Calu3 (cell line): ENCODE data around the gene DLGAP4. TPM values are rescaled to one million over a fixed set of nuclear protein-coding genes. Genes with fewer than 3 reads are reported as not detected.

Experiments used
- BruUV-seq: library from RNA; stranded (reverse); fragments of 400-500 nt; replicated peaks from 2 replicates; lab custom pipeline; 2021; lab: Mats Ljungman, UMichigan
- CTCF ChIA-PET: fragments of 300-600 bp; sonication (Branson Sonifier 250); formaldehyde crosslinking; loops from one replicate; lab custom pipeline; 2022; ENCODE audit warnings: antibody characterized with exemption; lab: Charles Lee
- DNase-seq: peaks from one replicate; pipeline ENCODE4 v3.0.0; 2022
- H3K27ac Mint-ChIP-seq: one replicate; pipeline ENCODE4 v1.8.0; 2022; ENCODE audit warnings: mixed read lengths; ENCODE audit not compliant: unreplicated experiment
- H3K27me3 Mint-ChIP-seq: one replicate; pipeline ENCODE4 v1.8.0; 2022; ENCODE audit warnings: mixed read lengths; ENCODE audit not compliant: unreplicated experiment
- H3K36me3 Mint-ChIP-seq: one replicate; pipeline ENCODE4 v1.8.0; 2022; ENCODE audit warnings: mild to moderate bottlenecking, moderate library complexity, mixed read lengths; ENCODE audit not compliant: insufficient read depth, unreplicated experiment
- H3K4me1 Mint-ChIP-seq: one replicate; pipeline ENCODE4 v1.8.0; 2022; ENCODE audit warnings: mild to moderate bottlenecking, low read depth, mixed read lengths; ENCODE audit not compliant: unreplicated experiment
- H3K4me3 Mint-ChIP-seq: one replicate; pipeline ENCODE4 v1.8.0; 2022; ENCODE audit warnings: mild to moderate bottlenecking, low read depth, moderate library complexity, mixed read lengths; ENCODE audit not compliant: unreplicated experiment
- H3K9me3 Mint-ChIP-seq: one replicate; pipeline ENCODE4 v1.8.0; 2022; ENCODE audit warnings: low read depth, mixed read lengths; ENCODE audit not compliant: unreplicated experiment
- CTCF ChIP-seq: fragments of 200-600 bp; IDR thresholded peaks from one replicate; pipeline ENCODE4 v1.8.0; 2022; ENCODE audit warnings: antibody characterized with exemption; ENCODE audit not compliant: unreplicated experiment
- intact Hi-C: fragments of 100-400 bp; cut with micrococcal nuclease; formaldehyde crosslinking; loops from one replicate; pipeline ENCODE4 v1.10.0; 2022; ENCODE audit not compliant: unreplicated experiment
- total RNA-seq: library from RNA; stranded (reverse); gene quantifications from 2 replicates; pipeline ENCODE4 v1.2.3, GENCODE V29; 2022

DLGAP4 gene
- total RNA-seq, 1 experiment from 2014 or later, result 66.4 TPM

DNA sequence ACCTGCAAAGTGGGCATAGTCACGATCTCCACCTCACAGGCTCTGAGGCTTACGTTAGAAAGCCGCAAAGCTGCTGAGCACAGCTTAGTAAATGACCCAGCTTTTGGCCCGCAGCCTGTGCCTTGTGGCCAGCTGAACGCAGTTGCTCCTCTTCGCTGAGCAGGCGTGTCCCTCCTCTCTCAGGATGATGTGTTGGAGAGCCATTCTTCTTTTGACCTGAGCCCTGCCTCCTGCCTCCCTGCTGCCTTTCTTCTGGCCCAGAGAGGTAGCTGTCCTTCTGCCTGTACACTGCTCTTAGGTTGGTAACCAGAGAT, 187.6 kb downstream of the DLGAP4 start:
- Mint-ChIP-seq H3K27me3 (no peaks in the 10 kb centered on the region), H3K27ac (no peak overlapping the region), H3K4me3 (no peak overlapping the region), H3K4me1 (no peaks in the 10 kb centered on the region), H3K36me3 (peaks cover 11% of the 10 kb centered on the region), H3K9me3 (no peaks in the 10 kb centered on the region)
- no TSS peak for BruUV-seq
- intact Hi-C loops, result no loop called here
- CTCF ChIA-PET, result interaction anchor here (1.3 kb wide), 1 partner anchor 220 kb away, joined by 9 read pairs; no protein-coding TSS in a partner anchor
- no peak for DNase-seq
- TF ChIP-seq CTCF, result no peak

DNA sequence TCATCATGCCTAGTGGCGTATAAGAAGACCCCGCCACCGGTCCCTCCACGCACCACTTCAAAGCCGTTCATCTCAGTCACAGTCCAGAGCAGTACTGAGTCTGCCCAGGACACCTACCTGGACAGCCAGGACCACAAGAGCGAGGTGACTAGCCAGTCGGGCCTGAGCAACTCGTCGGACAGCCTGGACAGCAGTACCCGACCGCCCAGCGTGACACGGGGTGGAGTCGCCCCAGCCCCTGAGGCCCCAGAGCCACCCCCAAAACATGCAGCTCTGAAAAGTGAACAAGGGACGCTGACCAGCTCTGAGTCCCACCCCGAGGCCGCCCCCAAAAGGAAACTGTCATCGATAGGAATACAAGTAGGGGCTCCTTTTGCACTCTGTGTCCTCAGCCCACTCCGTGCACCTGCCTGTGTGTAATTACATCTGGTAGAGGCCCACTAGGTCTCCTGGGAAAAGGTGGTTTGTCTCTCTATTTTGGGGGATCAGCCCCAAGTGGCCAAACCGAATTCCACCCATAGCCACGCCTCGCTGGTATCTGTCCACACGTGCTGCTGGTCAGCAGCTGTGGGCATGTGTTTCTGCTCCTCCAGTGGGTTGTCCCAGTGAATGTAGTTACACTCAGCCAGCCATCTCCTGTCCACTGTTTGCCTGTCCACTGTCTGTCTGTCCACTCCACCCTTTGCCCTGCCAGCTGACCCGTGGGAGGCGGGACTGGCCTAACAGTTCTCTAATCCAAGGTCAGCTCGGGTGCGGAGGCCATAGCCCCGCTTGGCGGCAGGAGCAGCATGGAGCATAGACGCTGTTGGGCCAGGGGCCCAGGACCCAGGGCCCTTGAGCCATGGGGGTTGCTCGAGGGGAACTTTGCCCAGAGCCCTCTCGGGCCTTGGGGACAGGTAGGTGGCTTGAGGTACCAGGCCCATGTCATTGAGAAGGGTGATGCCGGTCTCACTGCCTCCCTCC, 190.8 kb downstream of the DLGAP4 start:
- CTCF ChIA-PET, result no interaction called here
- H3K36me3 Mint-ChIP-seq, result peaks cover 10% of the 10 kb centered on the region
- H3K27ac Mint-ChIP-seq, result no peak overlapping the region
- DNase-seq, result no peak
- H3K9me3 Mint-ChIP-seq, result no peaks in the 10 kb centered on the region
- intact Hi-C loops, result no loop called here
- TF ChIP-seq CTCF, result no peak
- BruUV-seq, result no TSS peak
- H3K27me3 Mint-ChIP-seq, result no peaks in the 10 kb centered on the region
- H3K4me1 Mint-ChIP-seq, result no peaks in the 10 kb centered on the region
- no peak overlapping the region for H3K4me3 Mint-ChIP-seq

DNA sequence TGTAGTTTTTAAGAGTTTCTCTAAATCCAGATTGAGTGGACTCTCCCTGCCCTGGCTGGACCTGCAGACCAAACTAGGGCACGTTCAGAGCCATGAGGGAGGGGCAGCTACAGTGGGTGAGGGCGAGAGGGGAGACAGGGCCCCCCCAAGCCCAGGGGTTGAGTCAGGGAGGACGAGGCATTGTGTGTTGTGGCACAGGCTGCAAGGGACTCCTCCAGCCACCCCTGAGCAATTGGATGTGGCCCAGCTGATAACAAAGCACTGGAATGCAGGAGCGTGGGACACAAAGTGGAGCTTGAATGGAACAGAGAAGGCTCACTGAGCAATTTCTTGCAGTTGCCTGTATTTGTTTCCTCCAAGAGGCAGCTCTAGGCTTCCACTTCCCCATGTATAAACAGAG, 191.7 kb downstream of the DLGAP4 start:
- intact Hi-C loops, result no loop called here
- H3K9me3 Mint-ChIP-seq, result no peaks in the 10 kb centered on the region
- no peaks in the 10 kb centered on the region for H3K4me1 Mint-ChIP-seq
- H3K27me3 Mint-ChIP-seq, result no peaks in the 10 kb centered on the region
- H3K36me3 Mint-ChIP-seq, result peaks cover 11% of the 10 kb centered on the region
- CTCF ChIA-PET, result no interaction called here
- DNase-seq, result no peak
- no peak overlapping the region for H3K4me3 Mint-ChIP-seq
- TF ChIP-seq CTCF, result no peak
- no TSS peak for BruUV-seq
- H3K27ac Mint-ChIP-seq, result no peak overlapping the region

GRCh38 chr20:36498386-36499179, 192.4 kb downstream of the DLGAP4 start:
- H3K4me1 Mint-ChIP-seq, result no peaks in the 10 kb centered on the region
- no peaks in the 10 kb centered on the region for H3K9me3 Mint-ChIP-seq
- TF ChIP-seq CTCF, result no peak
- no TSS peak for BruUV-seq
- DNase-seq, result no peak
- H3K27ac Mint-ChIP-seq, result no peak overlapping the region
- CTCF ChIA-PET, result no interaction called here
- no peak overlapping the region for H3K4me3 Mint-ChIP-seq
- intact Hi-C loops, result no loop called here
- H3K36me3 Mint-ChIP-seq, result peaks cover 18% of the 10 kb centered on the region
- no peaks in the 10 kb centered on the region for H3K27me3 Mint-ChIP-seq
